Body of pancreas (tissue), 4 donors: ENCODE measurements around the gene APAF1.

Source experiments
- CTCF ChIP-seq, 7 experiments: fragments of 450-650 bp in 4 of 7; fragments of 200-600 bp in 3 of 7; sonication (generic) in 3 of 7; IDR thresholded peaks; one replicate each; pipeline ENCODE4 v1.5.1; 2016 to 2019; ENCODE audit warnings: antibody characterized with exemption in 7 of 7
- POLR2A ChIP-seq, 3 donors: fragments of 450-650 bp; IDR thresholded peaks; one replicate each; pipeline ENCODE4 v1.6.1; 2016; ENCODE audit warnings: antibody characterized with exemption in 3 of 3, mild to moderate bottlenecking in 2 of 3

DNA sequence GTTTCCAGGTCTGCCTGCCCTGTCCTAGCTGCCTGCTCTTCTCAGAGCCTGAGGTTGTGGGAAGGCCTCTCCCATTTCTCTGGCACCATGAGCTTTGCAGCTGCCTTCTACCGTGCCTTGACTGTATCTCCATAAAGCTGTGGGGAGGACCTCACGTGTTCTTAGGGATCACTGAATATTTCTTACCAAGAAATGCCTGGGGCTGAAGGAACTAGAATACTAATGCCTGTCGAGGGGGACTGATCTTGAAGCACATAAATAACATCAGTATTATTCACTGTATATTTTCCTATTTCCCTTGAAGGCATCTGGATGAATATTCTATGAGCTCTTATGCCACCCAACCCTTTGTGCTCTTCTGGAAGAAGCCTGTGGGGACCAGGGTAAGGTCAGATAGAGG lies 103.4 kb downstream of the APAF1 start:
- TF ChIP-seq CTCF (IDR thresholded peaks at IDR 0.05) (no peak), POLR2A (IDR thresholded peaks at IDR 0.05) (no peak)
